Natural killer cell treated with Interleukin-12 subunit alpha and Interleukin-12 subunit beta and Interleukin-15 and Interleukin-18, amount 100 ng/mL, for 72 hours (primary cell): ENCODE measurements around the gene TTC22. TPM values are rescaled to one million over a fixed set of nuclear protein-coding genes. Genes with fewer than 3 reads are reported as not detected.
A peak's percentile ranks its signal among the peaks of the same experiment; 100 is the strongest.

ENCODE experiments used
- ATAC-seq, 2 donors: fragments of 150-1000 bp; cut with Tn5 transposase in 1 of 2; sonication (Bioruptor Pico), chemical (Tn5 transposase) in 1 of 2; 2 replicates each; pipeline ENCODE4 v1.10.0; 2021
- DNase-seq: peaks from one replicate; pipeline ENCODE4 v3.0.0; 2022; ENCODE audit warnings: low spot score
- H3K27ac Mint-ChIP-seq, 2 donors: 1 replicate in 1 of 2; 2 replicates in 1 of 2; pipeline ENCODE4 v1.8.0; 2022; ENCODE audit warnings: mixed read lengths in 2 of 2, mild to moderate bottlenecking in 1 of 2, moderate library complexity in 1 of 2
- H3K27me3 Mint-ChIP-seq, 2 donors: 1 replicate in 1 of 2; 2 replicates in 1 of 2; pipeline ENCODE4 v1.8.0; 2022; ENCODE audit warnings: mixed read lengths in 2 of 2
- H3K36me3 Mint-ChIP-seq: one replicate; pipeline ENCODE4 v1.8.0; 2022; ENCODE audit warnings: mixed read lengths
- H3K4me1 Mint-ChIP-seq, 2 donors: 1 replicate in 1 of 2; 2 replicates in 1 of 2; pipeline ENCODE4 v1.8.0; 2022; ENCODE audit warnings: low read depth in 2 of 2, mixed read lengths in 2 of 2, mild to moderate bottlenecking in 1 of 2
- H3K4me3 Mint-ChIP-seq: one replicate; pipeline ENCODE4 v1.8.0; 2022; ENCODE audit warnings: mixed read lengths
- H3K9me3 Mint-ChIP-seq: 2 replicates; pipeline ENCODE4 v1.8.0; 2022; ENCODE audit warnings: mixed read lengths
- total RNA-seq, 2 donors: library from RNA; stranded (reverse); gene quantifications; one replicate each; pipeline ENCODE4 v1.2.3, GENCODE V29; 2022

Gene TTC22
- total RNA-seq, 2 donors from 2014 or later, result 1.5 to 2.1 TPM

DNA sequence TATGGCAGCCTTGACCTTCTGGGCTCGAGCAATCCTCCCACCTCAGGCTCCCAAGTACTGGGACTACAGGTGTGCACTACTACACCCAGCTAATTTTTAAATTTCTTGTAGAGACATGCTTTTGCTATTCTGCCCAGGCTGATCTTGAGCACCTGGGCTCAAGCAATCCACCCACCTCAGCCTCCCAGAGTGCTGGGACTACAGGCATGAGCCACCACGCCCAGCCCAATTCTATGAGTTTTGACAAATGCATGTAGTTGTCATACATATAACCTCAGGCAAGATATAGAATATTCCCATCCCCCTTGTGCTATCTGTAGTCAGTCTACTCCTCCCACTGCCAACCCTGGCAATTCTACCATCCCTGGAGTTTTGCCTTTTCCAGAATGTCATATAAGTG is 38.7 kb upstream of the TTC22 start:
- Mint-ChIP-seq H3K27me3 (no peaks in the 10 kb centered on the region), H3K36me3 (peaks cover 4% of the 10 kb centered on the region), H3K9me3 (no peaks in the 10 kb centered on the region), H3K4me1 (peaks cover 0 to 4% of the 10 kb centered on the region in 2 donors), H3K27ac (peak overlapping the region in 1 of 2 donors; percentile 44), H3K4me3 (no peak overlapping the region)
- no peak for ATAC-seq
- DNase-seq, result no peak

DNA sequence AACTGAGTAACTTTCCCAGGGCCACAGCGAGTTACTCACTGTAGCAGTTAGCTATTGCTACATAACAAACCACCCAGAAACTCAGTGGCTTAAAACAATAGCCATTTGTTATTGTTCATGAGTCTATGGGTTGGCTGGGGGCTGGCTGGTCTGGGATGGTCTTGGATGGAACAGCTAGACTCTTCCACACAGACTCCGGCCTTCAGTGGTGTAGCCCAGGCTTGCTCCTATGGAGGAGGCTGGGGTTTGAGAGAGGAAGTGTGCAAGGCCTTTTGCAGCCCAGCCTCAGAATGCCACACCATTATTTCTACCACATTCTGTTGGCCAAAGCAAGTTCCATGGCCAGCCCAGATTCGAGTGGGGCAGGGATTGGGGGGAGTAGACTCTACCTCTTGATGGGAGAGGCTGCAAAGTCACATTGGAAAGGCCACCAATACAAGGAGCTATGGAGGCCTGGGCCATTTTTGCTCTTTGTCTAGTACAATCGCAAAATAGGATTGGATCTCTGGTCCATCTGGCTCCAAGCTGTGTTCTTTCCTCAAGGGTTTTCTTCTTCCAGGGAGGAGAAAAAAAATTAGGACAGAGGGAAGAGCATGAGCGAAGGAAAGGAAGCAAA is 37.5 kb upstream of the TTC22 start:
- H3K4me1 Mint-ChIP-seq, result peaks cover 0 to 4% of the 10 kb centered on the region in 2 donors
- no peaks in the 10 kb centered on the region for H3K27me3 Mint-ChIP-seq
- no peak overlapping the region for H3K27ac Mint-ChIP-seq
- H3K36me3 Mint-ChIP-seq, result peaks cover 4% of the 10 kb centered on the region
- no peak overlapping the region for H3K4me3 Mint-ChIP-seq
- no peak for DNase-seq
- no peaks in the 10 kb centered on the region for H3K9me3 Mint-ChIP-seq
- peak in 1 of 2 donors; percentile 55 for ATAC-seq

DNA sequence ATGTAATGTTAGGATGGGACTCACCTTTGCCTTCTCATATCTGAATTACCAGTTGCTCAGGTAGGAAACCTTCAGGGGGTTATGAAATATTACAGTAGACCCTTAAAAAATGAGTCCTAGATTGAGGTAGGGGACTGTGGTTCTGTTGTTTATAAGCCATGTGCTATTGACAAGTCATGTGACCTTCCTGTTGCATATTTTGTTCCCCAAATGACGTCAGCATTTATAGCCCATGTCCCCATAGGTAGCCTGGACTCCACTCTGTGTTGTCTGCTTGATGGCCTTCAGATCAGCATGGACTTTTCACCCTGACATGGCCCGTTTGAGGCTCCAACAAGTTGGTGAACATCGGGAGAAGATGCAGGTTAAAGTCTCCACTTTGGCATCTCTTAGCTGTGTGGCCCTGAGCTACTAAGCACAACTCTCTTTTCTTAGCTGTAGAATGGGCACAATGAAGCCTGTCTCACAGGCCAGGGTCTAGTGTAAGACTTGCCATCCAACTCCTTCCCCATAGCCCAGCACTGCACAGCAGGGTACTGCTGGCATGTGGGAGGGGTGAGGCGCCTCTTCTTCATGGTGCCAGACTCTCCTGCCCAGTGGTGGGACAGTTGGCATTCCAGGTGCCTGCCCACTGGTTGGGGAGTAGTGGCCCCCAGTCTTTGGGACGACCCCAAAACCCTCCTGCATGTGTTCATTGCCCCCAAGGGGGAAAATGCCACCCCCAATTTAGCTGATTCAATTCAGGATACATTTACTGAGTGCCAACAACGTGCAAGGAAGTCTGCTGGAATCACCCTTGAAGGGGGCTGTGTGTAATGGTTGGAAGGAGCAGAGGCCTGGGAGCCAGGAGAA is 36.1 kb upstream of the TTC22 start:
- DNase-seq, result no peak
- Mint-ChIP-seq H3K27ac (no peak overlapping the region), H3K4me3 (no peak overlapping the region), H3K4me1 (peaks cover 0 to 4% of the 10 kb centered on the region in 2 donors), H3K27me3 (no peaks in the 10 kb centered on the region), H3K36me3 (peaks cover 4% of the 10 kb centered on the region), H3K9me3 (no peaks in the 10 kb centered on the region)
- no peak for ATAC-seq

- Mint-ChIP-seq H3K36me3 (peaks cover 5% of the 10 kb centered on the region), H3K4me3 (no peak overlapping the region), H3K27me3 (no peaks in the 10 kb centered on the region), H3K4me1 (peaks cover 0 to 4% of the 10 kb centered on the region in 2 donors), H3K9me3 (no peaks in the 10 kb centered on the region), H3K27ac (no peak overlapping the region)
- DNase-seq (no peak), ATAC-seq (no peak)
These were observed 35.5 kb upstream of the TTC22 start for GRCh38 chr1:54836594-54836993.

DNA sequence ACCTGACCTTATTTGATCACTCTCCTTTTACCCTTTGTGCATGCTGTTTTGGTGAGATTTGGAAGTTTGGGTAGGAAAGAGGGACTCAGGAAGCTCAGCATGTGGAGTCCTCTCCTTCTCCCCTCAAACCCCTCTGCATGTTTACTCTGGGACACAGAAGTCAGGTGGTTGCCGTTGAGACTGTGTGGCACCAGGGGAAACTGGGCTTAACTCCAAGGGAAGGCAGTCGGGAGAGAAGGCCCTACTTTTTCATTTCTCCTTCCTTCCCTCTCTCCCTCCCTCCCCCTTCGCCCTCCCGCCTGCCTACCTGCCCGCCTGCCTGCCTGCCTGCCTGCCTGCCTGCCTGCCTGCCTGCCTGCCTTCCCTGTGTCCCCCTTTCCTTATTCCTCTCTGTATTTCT is 34.8 kb upstream of the TTC22 start:
- H3K4me1 Mint-ChIP-seq, result peaks cover 0 to 4% of the 10 kb centered on the region in 2 donors
- H3K27me3 Mint-ChIP-seq, result no peaks in the 10 kb centered on the region
- no peak overlapping the region for H3K27ac Mint-ChIP-seq
- no peak overlapping the region for H3K4me3 Mint-ChIP-seq
- DNase-seq (no peak), ATAC-seq (no peak)
- H3K9me3 Mint-ChIP-seq, result no peaks in the 10 kb centered on the region
- H3K36me3 Mint-ChIP-seq, result peaks cover 10% of the 10 kb centered on the region

DNA sequence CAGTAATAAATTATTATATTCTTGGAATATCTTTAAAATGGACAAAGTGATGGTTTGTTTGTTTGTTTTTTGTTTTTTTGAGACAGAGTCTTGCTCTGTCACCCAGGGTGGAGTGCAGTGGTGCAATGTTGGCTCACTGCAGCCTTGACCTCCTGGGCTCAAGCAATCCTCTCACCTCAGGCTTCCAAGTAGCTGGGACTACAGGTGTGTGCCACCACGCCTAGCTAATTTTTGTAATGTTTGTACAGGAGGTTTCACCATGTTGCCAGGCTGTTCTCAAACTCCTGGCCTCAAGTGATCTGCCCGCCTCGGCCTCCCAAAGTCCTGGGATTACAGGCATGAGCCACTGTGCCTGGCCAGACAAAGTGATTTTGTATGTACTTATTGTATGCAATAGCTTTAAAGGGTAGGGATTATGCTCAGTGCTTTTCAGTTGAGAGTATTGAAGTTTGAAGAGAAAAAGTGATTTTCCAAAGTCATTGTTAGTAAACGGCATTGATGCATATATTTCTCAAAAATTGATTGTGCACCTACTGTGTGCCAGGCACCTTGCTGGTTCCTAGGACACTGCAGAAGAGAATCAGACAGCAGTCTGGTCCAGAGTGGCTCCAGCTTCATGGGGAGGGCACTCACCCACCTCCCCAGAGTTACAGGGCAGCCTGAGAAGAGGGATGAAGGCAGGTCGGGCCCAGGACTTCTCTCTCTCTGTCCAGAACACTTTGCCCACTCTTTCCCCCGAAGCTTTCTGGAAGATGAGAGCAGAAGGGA is 34.2 kb upstream of the TTC22 start:
- peaks cover 0 to 4% of the 10 kb centered on the region in 2 donors for H3K4me1 Mint-ChIP-seq
- no peak for ATAC-seq
- peaks cover 12% of the 10 kb centered on the region for H3K36me3 Mint-ChIP-seq
- no peak overlapping the region for H3K4me3 Mint-ChIP-seq
- H3K27me3 Mint-ChIP-seq, result no peaks in the 10 kb centered on the region
- H3K27ac Mint-ChIP-seq, result no peak overlapping the region
- H3K9me3 Mint-ChIP-seq, result no peaks in the 10 kb centered on the region
- no peak for DNase-seq

GRCh38 chr1:54834007-54834541 is 33.0 kb upstream of the TTC22 start:
- H3K36me3 Mint-ChIP-seq, result peaks cover 12% of the 10 kb centered on the region
- no peaks in the 10 kb centered on the region for H3K9me3 Mint-ChIP-seq
- ATAC-seq, result no peak
- no peaks in the 10 kb centered on the region for H3K27me3 Mint-ChIP-seq
- H3K4me1 Mint-ChIP-seq, result no peaks in the 10 kb centered on the region
- no peak for DNase-seq
- no peak overlapping the region for H3K27ac Mint-ChIP-seq
- H3K4me3 Mint-ChIP-seq, result no peak overlapping the region

- Mint-ChIP-seq H3K4me1 (no peaks in the 10 kb centered on the region), H3K27me3 (no peaks in the 10 kb centered on the region), H3K36me3 (peaks cover 12% of the 10 kb centered on the region), H3K27ac (no peak overlapping the region), H3K4me3 (no peak overlapping the region), H3K9me3 (no peaks in the 10 kb centered on the region)
- DNase-seq (no peak), ATAC-seq (no peak)
These were observed 32.0 kb upstream of the TTC22 start for GRCh38 chr1:54833121-54833520.

GRCh38 chr1:54826226-54826816 is 25.2 kb upstream of the TTC22 start:
- Mint-ChIP-seq H3K9me3 (peaks cover 12% of the 10 kb centered on the region), H3K4me3 (no peak overlapping the region), H3K27ac (no peak overlapping the region), H3K27me3 (no peaks in the 10 kb centered on the region), H3K4me1 (peaks cover 0 to 2% of the 10 kb centered on the region in 2 donors), H3K36me3 (peaks cover 43% of the 10 kb centered on the region)
- no peak for DNase-seq
- ATAC-seq, result no peak

DNA sequence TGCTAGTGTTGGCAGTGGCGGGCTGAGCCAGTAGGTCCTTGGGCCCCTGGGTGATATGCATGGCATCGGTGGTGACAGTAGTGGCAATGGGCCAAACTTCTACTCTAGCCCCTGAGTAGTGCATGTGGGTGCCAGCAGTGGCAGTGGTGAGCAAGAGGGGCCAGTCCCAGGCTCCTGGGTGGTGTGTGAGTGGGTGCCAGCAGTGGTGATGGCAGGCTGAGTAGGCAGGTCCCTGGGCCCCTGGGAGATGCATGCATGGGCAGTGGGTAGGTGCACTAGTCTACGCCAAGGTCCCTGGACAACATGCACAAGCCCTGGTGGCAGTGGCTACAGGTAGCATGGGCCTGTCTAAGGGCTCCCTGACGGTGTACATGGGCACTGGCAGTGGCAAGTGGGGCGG is 24.6 kb upstream of the TTC22 start:
- DNase-seq (no peak), ATAC-seq (peak in 1 of 2 donors; percentile 31)
- peaks cover 0 to 2% of the 10 kb centered on the region in 2 donors for H3K4me1 Mint-ChIP-seq
- H3K9me3 Mint-ChIP-seq, result peaks cover 12% of the 10 kb centered on the region
- no peak overlapping the region for H3K4me3 Mint-ChIP-seq
- H3K36me3 Mint-ChIP-seq, result peaks cover 42% of the 10 kb centered on the region
- no peaks in the 10 kb centered on the region for H3K27me3 Mint-ChIP-seq
- H3K27ac Mint-ChIP-seq, result no peak overlapping the region

GRCh38 chr1:54823670-54824069 is 22.5 kb upstream of the TTC22 start:
- no peak overlapping the region for H3K4me3 Mint-ChIP-seq
- no peak overlapping the region for H3K27ac Mint-ChIP-seq
- H3K9me3 Mint-ChIP-seq, result peaks cover 12% of the 10 kb centered on the region
- peaks cover 5 to 7% of the 10 kb centered on the region in 2 donors for H3K4me1 Mint-ChIP-seq
- peaks cover 39% of the 10 kb centered on the region for H3K36me3 Mint-ChIP-seq
- ATAC-seq (no peak), DNase-seq (no peak)
- no peaks in the 10 kb centered on the region for H3K27me3 Mint-ChIP-seq

DNA sequence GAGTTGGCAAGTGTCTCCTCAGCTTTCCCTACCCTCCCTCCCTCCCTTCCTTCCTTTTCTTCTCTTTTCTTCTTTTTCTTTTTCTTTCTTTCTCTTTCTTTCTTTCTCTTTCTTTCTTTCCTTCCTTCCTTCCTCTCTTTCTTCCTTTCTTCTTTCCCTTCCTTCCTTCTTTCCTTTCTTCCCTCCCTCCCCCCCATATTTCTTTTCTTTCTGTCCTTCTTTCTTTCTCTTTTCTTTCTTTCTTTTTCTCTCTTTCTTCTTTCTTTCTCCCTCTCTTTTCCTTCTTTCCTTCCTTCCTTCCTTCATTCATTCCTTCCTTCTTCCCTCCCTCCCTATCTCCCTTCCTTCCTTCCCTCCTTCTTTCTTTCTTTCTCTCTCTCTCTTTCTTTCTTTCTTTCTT is 18.6 kb upstream of the TTC22 start:
- peaks cover 9% of the 10 kb centered on the region for H3K9me3 Mint-ChIP-seq
- H3K4me3 Mint-ChIP-seq, result no peak overlapping the region
- DNase-seq (no peak), ATAC-seq (no peak)
- H3K36me3 Mint-ChIP-seq, result peaks cover 30% of the 10 kb centered on the region
- no peaks in the 10 kb centered on the region for H3K27me3 Mint-ChIP-seq
- H3K27ac Mint-ChIP-seq, result peak overlapping the region; percentile 2 to 13
- H3K4me1 Mint-ChIP-seq, result peaks cover 11 to 12% of the 10 kb centered on the region in 2 donors

DNA sequence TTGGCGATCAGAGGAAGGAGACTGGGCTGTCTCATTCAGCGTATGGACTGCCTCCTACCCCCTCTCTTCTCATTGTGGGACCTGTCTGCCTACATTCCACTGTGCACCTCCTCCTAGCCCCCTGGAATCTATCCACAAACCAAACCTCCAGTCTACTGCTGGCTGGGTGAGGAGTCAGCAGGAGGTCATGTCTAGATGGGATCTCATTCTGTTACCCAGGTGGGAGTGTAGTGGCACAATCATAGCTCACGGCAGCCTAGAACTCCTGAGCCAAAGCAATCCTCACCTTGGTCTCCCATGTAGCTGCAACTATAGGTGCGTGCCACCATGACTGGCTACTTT is 18.0 kb upstream of the TTC22 start:
- Mint-ChIP-seq H3K9me3 (peaks cover 9% of the 10 kb centered on the region), H3K36me3 (peaks cover 24% of the 10 kb centered on the region)
- no peak for ATAC-seq

More for the DNA sequence above, 18.0 kb upstream of the TTC22 start:
- DNase-seq, result no peak
- Mint-ChIP-seq H3K27me3 (no peaks in the 10 kb centered on the region), H3K4me1 (peaks cover 11 to 12% of the 10 kb centered on the region in 2 donors), H3K27ac (peak overlapping the region in 1 of 2 donors; percentile 17), H3K4me3 (no peak overlapping the region)
